ENCODE results near the gene RSPH1. TPM values are rescaled to one million over a fixed set of nuclear protein-coding genes. Genes with fewer than 3 reads are reported as not detected.

The RSPH1 gene
- total and polyA plus RNA-seq, 2 of the 8 experiments (the other 6 are each of a cell fraction or from before 2014, with no cell fraction given): 0.24 TPM; not detected in 1

DNA sequence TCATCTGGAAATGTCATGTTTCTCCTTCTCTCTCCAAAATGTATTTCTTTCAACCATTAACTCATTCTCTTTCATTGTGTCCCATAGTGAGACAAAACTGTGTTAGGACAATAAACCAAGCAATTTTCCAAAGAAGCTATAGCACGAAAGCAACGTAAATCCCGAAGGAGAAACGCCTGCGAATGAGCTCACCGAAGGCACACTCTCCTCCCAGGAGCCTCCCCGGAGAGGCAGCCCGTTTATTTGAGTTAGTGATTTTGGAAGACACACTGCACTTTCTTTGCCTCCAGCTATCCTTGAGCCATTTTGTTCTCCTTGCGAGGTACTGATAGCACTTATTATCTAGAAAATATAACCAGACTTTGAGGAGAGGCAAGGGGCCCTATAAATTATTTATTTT lies 41.2 kb downstream of the RSPH1 start (continued):
- TF ChIP-seq, protein P1, sequence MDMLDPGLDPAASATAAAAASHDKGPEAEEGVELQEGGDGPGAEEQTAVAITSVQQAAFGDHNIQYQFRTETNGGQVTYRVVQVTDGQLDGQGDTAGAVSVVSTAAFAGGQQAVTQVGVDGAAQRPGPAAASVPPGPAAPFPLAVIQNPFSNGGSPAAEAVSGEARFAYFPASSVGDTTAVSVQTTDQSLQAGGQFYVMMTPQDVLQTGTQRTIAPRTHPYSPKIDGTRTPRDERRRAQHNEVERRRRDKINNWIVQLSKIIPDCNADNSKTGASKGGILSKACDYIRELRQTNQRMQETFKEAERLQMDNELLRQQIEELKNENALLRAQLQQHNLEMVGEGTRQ (IDR thresholded peaks at IDR 0.05; ENCODE audit: low read length): no peak
- TF ChIP-seq EP300 (IDR thresholded peaks at IDR 0.05; ENCODE audit: borderline replicate concordance in 1 of 2, low read depth in 2 of 2, low read length in 2 of 2): no peak
- TF ChIP-seq CREB1 (IDR thresholded peaks at IDR 0.05): no peak
- no peak for TF ChIP-seq GABPA (IDR thresholded peaks at IDR 0.05; ENCODE audit: borderline replicate concordance, insufficient read depth, low read length)
- no peak for TF ChIP-seq SRF (IDR thresholded peaks at IDR 0.05; ENCODE audit: low read depth, low read length)
- TF ChIP-seq EGR1 (IDR thresholded peaks at IDR 0.05; ENCODE audit: borderline replicate concordance, low read depth, low read length): no peak
- no peak for TF ChIP-seq SAP30 (IDR thresholded peaks at IDR 0.05; ENCODE audit: insufficient read depth, insufficient replicate concordance, low read length)

Data from H1 (cell line).